GM06990 (cell line): Measurements from ENCODE around the gene EIF4E1B.

Experiments
- DNase-seq: peaks from one replicate; pipeline ENCODE4 v3.0.0-alpha.2; 2011; ENCODE audit not compliant: insufficient read length; ENCODE audit errors: extremely low read depth
- H3K27me3 ChIP-seq: replicated peaks from 2 replicates; pipeline ENCODE4 v1.6.0; 2011; ENCODE audit warnings: low read length; ENCODE audit not compliant: control insufficient read depth, insufficient read depth
- H3K36me3 ChIP-seq: 2 replicates; pipeline ENCODE4 v1.5.1; 2011; ENCODE audit warnings: low read length; ENCODE audit not compliant: control insufficient read depth, insufficient read depth
- H3K4me3 ChIP-seq: replicated peaks from 2 replicates; pipeline ENCODE4 v1.5.1; 2011; ENCODE audit warnings: low read depth, mild to moderate bottlenecking, control low read depth, low read length
- CTCF ChIP-seq: IDR thresholded peaks from 2 replicates; pipeline ENCODE4 v1.5.1; 2011; ENCODE audit warnings: low read length, control low read depth, mild to moderate bottlenecking, inconsistent platforms; ENCODE audit not compliant: insufficient read depth, poor library complexity, severe bottlenecking

Gene EIF4E1B

DNA sequence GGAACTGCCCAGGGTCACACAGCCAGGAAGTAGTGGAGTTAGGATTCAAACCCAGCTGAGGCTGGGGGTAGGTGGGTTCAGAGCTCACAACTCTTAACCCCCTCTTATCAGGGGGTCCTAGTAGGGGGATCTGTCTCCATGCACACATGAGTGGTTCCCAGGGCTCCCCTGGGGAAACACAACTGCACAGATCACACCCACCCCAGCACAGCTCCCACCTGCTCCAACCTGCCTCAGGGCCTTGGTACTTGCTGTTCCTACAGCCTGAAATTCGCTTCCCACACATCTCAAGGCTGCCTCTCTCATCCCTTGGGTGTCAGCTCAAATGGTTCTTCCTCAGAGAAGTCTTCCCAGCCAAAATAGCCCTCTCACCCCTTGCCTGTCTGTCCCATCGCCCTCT lies 5.0 kb upstream of the EIF4E1B start:
- Histone ChIP-seq H3K36me3 (no peaks in the 10 kb centered on the region), H3K27me3 (peaks cover 1% of the 10 kb centered on the region), H3K4me3 (no peak overlapping the region)
- no peak for TF ChIP-seq CTCF
- no peak for DNase-seq

- Histone ChIP-seq H3K36me3 (no peaks in the 10 kb centered on the region), H3K4me3 (no peak overlapping the region), H3K27me3 (peaks cover 5% of the 10 kb centered on the region)
- DNase-seq, result no peak
- TF ChIP-seq CTCF, result no peak
Measured at GRCh38 chr5:176625966-176626875, 4.3 kb upstream of the EIF4E1B start.

DNA sequence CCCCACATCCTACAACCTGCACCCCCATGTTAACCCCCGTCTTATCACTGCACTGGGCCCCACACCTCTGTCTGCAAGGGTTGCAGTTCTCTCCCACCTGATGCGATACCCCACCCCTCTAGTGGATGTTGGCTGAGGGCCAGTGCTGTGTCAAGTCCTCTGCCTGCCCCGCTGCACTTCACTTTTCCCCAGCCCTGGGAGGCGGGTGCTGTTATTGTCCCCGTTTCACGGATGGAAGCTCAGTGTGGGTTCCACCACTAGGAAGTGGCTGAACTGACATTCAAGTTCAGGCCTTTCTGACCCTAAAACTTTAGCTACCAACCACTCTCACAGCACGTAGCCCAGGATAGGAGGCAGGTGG lies 3.6 kb upstream of the EIF4E1B start:
- Histone ChIP-seq H3K4me3 (no peak overlapping the region), H3K27me3 (peaks cover 5% of the 10 kb centered on the region), H3K36me3 (no peaks in the 10 kb centered on the region)
- TF ChIP-seq CTCF, result no peak
- DNase-seq, result no peak

DNA sequence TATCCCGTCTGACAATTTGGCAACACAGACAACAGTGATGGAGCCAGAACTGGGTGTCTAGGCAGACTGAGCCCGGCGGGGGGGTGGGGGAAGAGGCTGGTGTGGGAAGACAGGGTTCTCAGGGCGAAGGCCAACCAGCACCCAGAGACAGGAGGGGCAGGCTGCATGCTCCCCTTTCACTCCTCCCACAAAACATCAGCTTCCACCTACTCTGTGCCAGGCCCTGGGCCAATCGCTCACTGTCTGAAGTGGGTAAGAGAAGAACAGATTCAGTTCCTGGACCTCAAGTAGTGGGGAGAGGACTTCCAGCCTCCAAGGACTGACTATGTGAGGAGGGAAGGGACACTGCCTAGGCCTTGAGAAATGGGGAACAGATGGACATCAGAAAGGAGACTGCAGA lies 2.9 kb upstream of the EIF4E1B start:
- no peak for DNase-seq
- TF ChIP-seq CTCF, result no peak
- H3K36me3 ChIP-seq, result no peaks in the 10 kb centered on the region

GRCh38 chr5:176628406-176629228 lies 1.9 kb upstream of the EIF4E1B start:
- H3K27me3 ChIP-seq, result peaks cover 5% of the 10 kb centered on the region
- no peaks in the 10 kb centered on the region for H3K36me3 ChIP-seq
- DNase-seq, result no peak
- H3K4me3 ChIP-seq, result no peak overlapping the region
- TF ChIP-seq CTCF, result no peak

More for the DNA sequence above, 2.9 kb upstream of the EIF4E1B start:
- H3K27me3 ChIP-seq, result peaks cover 5% of the 10 kb centered on the region
- no peak overlapping the region for H3K4me3 ChIP-seq
